Stimulated activated CD4-positive, alpha-beta T cell treated with anti-CD3 and anti-CD28 coated beads, Interleukin-1b, Interleukin-23, amount 100 ng/mL, for 48 hours (primary cell): Measurements from ENCODE around the gene CXCR6.

Source experiments
- DNase-seq: peaks from one replicate; pipeline ENCODE4 v3.0.0-alpha.2; 2020

The CXCR6 gene

DNA sequence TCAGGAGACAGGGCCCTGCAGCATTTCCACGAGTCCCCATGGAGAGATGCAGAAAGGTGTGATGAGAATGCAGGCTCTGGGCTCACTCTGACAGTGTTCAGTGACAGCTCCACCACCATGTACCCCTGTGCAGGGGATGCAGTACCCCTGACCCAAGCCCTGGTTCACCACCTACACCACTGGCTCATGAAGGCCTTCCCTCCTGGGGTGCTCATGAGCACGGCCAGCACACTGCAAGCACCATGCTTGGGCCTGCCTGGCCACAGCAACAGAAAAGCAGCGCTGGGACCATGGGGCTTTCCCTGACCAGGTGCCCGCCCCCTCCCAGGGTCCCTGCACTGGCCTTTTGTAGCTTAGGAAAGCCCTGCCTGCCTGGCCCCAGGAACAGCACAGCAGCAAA is 6.2 kb downstream of the CXCR6 start:
- no peak for DNase-seq

DNA sequence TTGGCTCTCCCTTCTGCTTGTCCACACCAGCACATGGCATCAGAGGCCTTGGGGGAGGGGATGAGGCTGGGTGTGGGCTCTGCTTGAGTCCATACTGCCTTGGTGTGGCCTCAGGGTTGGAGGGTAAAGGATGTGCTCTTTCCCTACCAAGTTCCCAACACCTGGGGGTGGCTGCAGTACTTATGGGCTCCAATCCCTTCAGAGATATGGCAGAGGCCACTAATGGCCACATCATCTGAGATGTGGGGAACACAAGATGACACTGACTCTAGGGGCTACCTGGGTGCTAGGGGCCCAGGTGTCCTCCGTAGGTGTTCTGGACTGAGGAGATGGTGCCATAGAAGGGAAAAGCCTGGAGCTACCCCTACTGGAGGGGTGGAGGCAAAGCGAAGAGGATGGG is 6.9 kb downstream of the CXCR6 start:
- no peak for DNase-seq

DNA sequence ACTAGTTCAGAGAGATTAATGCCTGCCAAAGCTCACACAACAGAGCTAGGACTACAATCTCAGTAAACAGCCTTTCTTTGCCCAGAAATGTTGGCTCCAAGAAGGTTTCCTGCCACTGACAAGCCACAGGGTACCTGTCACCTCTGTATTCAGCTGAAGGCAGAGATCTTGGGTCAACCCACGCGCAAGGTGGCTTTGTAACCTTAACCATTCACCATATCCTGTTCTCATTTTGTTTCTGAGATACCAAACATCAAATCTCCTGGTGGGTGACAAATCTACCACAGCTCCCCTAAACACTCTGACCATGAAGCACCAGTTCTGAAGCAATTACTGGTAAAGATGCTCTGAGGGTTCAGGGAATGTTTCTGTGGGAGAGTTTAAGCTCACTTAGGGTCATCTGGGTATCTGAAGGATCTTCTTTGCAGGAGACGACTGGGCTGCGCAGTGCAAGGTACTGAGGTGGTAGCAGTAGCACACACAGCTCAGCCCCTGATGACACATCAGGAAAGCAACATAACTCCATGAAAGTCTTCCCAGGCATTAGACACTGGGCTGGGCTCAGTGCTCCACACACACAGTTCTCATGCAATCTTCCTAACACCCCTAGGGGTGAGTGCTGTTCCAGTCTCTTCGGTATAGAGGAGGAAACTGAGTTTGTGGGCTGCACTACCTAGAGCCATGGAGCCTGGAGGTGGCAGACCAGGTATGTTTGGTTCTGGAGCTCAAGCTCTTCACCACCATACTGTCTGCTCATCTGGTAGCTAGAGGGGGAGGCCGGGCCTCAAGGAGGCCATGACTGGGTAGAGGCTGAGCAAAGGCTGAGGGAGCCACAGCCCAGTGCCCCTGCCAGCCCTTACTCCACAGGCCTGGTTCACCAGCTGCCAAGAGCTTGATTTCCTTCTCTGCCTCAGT is 7.7 kb downstream of the CXCR6 start:
- DNase-seq = peak; percentile 67

DNA sequence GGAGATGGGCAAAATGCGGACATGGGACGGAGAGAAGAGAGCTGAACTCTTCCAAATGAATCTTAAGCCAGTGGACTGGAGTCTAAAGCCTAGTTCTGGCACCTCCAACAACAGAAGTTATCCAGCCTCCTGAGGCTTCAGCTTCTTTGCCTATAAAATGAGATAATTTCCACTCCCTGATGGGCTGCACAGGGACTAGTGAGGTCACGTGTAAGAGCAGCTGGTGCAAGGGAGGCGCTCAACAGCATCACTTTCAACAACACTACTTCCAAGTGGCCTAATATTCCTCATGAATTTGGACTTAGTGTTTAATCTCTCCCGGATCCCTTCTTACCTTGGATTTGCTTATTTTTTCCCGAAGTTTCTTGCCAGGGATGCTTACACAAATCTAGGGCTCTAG is 8.7 kb downstream of the CXCR6 start:
- no peak for DNase-seq

DNA sequence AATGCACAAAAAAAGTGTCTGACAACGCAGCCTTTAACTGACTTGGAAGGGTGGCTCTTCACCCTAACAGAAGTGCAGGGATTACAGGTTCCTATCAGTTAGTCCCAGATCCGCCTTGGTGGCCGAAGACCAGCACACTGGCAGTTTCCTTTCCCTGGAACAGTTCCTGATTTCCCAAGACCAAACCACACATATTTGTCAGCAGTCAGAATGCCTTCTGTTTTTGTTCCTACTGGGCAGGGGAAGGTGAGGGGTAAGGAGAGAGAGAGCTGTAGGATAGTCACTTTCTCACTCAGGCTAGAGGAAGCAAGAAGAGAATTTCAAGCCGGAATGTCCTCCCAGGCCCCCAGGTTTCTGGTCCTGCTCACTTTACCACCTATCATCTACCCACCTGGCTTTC is 9.2 kb downstream of the CXCR6 start:
- no peak for DNase-seq

DNA sequence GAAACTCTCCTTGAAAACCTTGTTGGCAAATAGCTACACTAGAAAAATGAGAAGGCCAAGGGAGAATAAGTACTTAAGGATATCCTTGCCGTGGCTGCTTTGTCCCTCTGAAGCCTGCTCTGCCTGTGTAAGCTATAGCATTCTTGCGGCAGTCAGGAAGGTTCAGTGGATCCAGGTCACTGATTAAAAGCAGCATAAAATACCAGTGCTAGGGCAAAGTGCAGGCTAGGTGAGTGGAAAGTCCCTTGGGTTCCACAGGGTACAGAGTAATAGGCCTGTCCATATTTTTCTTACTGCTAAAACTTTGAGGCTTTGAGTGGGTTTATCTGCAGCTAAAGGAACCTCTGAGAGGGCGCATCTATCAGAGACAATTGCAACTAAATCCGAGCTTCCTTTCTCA is 10.3 kb downstream of the CXCR6 start:
- DNase-seq = no peak

DNA sequence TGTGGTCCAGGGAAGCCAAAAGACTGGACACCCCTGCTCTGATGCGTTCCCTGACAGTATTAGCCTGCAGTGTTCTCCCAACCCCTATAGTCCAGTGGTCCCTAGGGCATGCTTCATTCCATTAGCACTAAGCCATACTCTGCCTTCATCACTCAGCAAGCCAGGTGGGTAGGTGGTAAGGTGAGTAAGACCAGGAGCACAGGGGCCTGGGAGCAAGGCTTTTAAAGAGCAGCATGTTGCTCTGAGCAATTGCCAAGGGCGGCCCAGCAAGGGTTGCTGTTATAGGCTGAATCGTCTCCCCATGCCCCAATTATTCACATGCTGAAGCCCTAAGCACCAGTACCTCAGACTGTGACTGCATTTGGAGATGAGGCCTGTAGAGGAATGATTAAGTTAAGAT is 11.0 kb downstream of the CXCR6 start:
- no peak for DNase-seq

DNA sequence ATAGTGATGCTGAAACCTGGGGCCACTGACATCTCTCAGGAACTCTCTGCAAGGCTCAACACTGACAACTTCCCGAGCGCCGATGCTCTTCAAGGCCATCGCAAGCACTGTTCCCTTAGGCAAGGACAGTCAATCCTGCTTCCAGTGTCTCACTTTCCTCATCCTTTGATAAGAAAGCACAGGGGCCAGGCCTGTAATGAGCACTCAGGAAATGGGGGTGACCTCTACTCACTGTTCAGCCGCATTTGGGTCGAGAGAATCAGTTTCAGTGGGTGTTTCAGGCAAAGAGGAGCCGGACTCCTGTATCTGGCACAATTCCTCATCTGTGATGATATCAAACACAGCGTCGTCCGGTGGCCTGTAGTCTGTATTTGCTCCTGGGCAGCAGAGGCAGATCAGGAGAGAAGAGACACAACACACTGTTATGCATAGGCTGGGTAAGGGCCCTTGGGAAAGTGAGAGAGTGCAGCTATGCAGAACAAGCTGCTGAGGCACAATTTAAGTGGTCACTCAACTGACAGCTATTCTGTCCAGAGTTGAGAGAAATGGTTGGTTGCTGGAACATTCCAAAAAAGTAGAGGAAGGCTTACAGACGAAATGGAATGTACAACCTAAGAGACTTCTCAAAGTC is 11.9 kb downstream of the CXCR6 start:
- DNase-seq = no peak

DNA sequence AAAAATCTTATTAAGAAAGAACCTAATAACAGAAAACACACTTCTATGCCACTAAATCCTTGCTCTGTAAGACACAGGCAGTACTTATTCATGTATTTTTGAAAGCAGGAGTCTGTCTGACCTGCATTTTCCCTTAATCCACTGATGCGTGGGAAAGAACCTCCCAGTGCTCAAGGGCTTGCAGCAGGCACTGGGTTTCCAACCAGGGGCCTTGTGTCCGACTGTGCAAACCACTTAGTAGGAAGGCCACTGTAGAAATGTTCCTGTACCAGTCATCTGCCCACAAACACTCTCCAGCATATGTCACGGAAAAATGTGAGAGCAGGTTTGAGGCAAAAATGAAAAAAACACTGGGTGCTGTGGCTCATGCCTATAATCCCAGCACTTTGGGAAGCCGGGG is 12.4 kb downstream of the CXCR6 start:
- no peak for DNase-seq

DNA sequence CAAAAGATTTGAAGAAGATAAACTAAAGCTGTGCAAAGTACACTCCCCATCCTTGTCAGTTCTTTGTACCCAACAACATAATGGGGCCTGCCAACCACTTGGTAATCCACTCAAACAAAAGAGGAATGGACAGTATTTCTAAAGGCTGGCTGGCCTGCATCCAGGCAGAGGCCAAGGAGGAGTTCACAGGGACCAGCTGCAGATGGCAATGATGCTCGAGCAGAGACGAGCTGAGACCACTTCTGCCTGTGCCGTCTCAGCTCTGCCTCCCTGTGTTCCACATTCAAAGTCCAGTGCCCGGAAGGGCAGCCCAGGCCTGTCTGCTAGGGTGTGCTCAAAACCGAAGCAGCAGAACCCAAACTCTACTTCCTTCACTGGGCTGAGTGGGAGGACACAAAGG is 14.3 kb downstream of the CXCR6 start:
- no peak for DNase-seq

DNA sequence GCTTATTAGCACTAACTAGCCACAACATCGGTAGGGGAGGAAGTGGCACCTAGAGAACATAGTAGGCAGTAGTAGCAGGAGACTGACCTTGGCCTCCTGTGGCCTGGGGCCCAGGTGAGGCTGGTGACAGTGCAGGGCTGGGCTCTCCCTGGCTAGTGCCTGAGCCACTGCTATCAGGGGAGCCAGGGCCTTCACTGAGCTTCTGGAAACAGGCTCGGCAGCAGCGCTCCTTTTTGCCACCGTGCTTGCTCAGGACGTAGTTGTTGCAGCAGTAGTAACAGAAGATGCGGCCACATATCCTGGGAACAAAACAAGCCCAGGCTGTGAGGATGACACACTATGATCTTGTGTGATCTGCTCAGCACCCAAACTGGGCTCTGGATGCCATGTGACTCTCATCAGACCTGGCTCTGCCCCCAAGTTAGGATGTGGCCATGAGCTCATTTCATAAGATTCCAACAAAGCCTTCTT is 15.1 kb downstream of the CXCR6 start:
- no peak for DNase-seq

DNA sequence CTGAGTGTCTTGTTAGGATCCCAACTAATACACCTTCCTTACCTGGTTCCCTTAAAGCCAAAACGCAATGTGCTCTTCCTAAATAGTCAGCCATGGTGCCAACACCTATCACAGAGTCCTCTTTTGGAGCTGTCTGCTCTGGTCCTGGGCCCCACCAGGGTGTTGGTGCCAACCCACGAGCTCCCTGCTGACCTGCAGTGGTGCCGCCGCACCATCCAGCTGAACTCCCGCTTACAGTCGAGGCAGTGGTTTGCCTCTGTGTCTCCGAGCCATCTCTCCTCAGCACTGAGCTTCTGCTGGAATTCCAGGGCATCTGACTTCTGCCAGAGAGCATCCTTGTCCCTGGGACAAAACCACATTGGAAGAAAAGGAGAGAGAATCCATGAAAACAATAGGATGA is 15.9 kb downstream of the CXCR6 start:
- no peak for DNase-seq

DNA sequence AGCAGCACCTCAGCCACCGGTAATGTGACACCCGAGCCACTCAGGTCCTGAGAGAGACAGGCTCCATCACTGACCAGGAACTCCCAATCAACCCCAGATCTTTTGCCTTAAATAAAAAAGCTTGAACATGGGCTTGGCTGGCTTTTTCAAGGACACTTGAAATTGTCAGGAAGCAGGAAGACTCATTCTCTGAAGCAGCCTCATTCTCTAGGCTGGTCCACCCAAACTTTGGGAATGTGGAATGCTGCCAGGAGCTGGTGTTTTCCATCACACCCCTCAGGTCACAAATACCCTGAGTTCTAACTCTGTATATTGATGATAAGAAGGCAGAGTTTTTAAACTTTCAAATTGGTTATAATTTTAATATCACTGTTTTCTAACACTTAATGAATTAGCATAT is 17.0 kb downstream of the CXCR6 start:
- no peak for DNase-seq

DNA sequence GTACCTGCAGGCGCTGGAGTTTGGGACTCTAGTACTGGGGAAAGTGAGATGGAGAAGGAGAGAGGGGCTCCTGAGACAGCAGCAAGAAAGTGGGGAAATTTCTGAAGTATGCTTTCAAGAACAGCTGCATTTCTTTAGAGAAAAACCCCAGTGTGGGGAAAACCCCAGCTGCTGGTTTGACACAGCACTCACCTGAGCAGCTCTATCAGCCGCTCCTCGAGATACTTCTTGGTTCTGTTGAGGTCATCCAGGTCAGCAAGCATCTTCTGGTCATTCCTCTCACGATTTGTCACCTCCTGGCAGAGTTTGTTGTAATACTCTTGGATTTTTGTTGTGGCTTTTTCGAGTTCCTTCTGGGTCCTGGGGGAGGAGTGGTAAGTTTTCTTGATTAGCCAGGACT is 18.8 kb downstream of the CXCR6 start:
- DNase-seq = no peak

DNA sequence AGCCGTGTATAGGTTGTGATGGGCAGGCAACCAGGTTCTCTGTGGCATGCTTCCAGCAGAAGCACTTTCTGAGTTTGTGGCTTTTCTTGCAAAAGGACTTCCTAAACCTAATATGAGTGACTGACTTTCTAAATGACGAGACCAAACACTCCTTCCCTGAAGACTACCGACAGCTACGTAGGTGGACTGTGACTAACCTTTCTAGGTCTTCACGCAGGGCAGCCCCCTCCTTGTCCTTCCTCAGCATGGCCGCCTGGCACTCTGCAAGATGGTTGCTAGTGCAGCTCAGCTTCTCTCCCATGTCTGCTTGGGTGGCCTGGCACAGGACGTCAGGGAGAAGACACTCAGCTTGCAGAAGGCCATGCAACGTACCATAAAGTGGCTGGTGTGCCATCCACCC is 20.9 kb downstream of the CXCR6 start:
- DNase-seq = peak; percentile 67

DNA sequence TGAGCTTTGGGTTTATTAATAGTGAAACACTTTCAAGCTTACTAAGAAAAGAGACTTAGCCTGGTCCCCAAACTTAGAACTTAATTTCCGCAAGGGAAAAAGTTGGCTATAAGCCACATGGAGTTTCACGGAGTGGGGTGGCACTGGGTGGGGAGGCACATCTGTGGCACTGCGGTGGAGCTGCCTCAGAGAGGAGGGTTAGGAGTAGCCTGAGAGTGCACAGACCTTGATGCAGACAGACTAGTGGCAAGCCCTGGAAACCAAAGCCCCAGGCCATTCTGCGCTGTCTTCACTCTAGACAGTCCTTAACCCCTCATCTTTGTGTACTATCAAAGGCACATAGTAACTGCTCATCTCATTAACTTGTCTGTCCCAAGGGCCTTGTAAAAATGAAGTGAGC is 22.0 kb downstream of the CXCR6 start:
- DNase-seq = no peak

DNA sequence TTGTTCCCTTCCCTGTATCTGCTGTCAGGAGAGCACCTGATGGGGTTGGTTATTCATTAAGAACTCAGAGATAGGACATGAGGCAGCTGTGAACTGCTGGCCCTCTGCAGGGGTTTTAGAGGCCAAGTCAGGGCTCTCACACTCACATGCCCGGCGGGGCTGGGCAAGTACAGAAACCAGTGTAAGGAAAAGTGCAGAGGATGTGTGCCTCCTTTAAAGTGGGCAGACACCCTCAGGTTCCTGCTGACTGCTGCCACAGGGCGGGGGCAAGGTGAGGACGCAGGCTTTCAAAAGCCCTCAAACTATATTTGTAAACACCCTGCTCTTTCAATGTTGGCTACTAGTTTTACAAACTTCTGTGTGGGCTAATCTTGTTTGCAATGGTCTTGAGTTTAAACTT is 22.4 kb downstream of the CXCR6 start:
- DNase-seq = no peak

DNA sequence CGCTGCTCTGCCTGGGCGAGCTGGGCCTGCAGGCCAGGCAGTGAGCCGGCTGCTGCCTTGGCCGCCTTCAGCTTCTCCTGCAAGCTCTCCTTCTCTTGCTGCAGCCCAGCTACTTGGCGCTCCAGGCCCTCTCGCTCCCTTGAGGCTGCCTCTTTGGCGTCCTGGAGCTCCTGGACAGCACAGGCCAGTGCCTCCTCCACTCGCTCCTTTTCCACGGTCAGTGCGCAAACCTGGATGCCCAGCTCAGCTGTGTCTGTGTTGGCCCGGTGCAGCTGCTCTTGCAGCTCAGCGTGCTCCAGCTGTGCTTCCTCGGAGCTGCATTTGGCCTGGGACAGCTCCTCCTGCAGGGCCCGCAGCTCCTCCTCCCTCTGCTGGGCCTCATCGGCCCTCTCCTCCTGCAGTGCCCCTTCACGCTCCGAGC is 23.1 kb downstream of the CXCR6 start:
- no peak for DNase-seq

DNA sequence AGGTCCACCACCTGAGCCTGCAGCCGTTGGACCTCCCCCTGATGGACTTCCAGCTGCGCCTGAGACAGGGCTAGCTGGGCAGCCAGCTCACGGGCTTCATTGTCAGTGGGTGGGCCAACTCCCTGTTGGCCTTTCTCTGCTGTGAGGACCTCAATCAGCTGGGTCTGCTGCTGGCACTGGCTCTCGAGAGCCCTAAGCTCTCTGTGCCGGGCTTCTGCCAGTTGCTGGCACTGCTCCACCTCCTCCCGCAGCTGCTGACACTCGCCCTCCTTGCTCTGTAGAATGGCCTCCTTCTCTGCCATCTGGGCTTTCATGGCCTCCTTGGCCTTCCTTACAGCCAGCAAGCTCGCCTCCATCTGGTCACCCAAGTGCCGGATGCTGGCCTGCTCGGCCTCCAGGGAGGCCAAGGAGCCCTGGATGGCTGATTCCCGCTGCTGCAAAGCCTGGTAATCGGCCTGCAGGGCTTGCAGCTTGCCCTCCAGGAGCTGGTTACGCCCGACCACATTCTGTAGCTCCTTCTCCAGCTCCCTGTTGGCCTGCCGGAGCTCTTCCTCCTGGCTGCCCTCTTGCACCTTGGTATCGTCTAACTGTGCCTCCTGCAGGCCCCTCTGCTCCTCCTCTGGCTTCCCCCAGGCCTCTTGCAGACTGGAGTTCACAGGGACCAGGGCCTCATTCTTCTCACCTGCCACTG is 23.8 kb downstream of the CXCR6 start:
- no peak for DNase-seq

DNA sequence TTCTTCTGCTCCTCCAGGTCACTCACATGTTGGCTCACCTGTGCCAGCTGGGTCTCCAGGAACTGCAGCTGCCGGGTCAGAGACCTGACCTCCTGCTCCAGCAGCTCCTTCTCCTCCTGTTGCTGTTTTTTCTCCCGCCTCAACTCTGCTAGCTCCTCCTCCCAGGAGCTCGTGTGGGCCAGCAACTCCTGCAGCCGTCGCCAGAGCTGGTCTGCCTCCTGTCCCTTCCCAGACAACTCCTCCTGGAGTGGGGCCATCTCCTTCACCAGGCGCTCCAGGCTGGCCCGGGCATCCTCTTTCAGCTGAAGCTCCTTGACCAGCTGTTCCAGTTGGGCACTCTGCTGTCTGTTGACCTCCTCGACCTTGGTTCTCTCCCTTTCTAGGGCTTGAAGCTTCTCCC is 24.5 kb downstream of the CXCR6 start:
- DNase-seq = no peak

DNA sequence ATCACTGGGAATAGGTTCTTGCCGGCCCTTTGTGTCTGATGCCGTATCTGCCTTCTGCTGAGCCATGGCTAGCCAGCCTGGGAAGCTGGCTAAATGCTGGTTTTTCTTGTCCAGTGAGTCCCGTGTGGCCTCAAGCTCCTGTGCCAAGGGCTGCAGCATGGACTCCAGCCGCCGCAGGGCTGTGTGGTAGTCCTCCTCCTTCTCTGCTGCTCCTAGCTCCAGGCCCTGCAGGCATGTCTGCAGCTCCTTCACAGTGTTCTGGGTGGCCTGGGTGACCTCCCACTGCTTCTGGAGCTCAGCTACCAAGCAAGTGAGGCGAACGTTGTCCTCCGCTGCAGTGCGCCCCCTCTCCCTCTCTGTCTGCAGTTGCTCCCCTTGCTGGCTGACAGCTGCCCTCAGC is 24.9 kb downstream of the CXCR6 start:
- DNase-seq = no peak

DNA sequence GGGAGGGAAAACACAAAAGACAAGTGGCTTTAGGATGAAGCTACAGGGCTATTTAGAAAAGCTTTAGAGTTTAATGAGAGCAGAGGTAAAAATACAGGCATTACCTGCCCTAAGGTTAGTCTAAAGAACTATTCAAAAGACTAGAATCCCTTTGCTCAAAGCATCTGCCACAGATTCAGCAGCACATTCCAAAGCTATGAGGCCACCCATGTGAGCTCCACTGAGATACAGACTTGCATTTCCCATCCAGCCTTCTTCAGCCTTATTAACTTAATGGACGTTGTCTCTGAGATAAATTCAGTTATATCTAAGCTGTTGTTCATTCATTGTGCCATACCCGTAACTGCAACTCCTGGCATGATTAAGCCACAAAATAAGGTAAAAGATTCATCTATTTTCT is 25.4 kb downstream of the CXCR6 start:
- DNase-seq = no peak

DNA sequence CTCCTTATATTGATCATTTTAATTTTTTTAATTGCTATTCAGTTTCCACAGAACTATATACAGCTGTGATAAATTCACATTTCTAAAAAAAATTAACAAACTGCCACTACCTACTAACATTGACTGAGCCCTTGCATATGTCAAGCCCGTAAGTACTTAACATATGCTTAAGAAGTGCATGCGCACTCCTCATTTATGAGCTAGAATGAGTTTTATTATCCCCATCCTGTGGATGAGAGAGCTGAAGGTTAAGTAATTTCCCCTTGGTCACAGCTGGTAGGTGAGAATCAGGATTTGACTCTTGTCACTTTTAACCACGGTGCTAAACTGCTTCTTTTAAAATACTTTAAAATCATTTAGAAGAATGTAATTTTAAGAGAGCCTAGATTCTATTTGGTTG is 25.9 kb downstream of the CXCR6 start:
- no peak for DNase-seq

DNA sequence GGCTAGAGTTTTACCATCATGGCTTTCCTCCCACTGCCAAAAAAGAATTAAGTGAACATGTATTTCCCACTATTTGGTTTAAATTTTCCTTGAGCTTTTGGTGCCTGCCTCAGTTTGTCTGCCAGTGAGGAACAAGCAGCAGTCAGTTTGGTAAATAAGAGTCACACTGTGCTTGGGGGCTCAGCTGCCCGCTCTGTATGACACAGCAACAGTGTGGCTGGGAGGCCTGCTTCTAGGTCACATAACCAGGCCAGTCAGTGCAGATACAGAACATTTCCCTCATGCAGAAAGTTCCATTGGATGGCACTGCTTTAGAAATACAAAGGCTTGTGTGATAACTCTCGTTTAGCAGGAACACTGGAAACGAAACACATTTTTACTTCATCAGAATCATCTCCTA is 26.7 kb downstream of the CXCR6 start:
- DNase-seq = no peak
